ENCODE measurements around the gene ISLR2.

Gene ISLR2

GRCh38 chr15:74128785-74129585 lies 1.4 kb upstream of the ISLR2 start:
- DNase-seq, result peak; percentile 58

GRCh38 chr15:74129586-74130154 lies 716 bp upstream of the ISLR2 start:
- peak; percentile 59 for DNase-seq

GRCh38 chr15:74130849-74131627 lies 652 bp downstream of the ISLR2 start:
- no peak for DNase-seq

- peak; percentile 61 for DNase-seq
Measured at GRCh38 chr15:74131628-74132413, 1.4 kb downstream of the ISLR2 start.

GRCh38 chr15:74132681-74133651 lies 2.6 kb downstream of the ISLR2 start:
- DNase-seq, result peak; percentile 64

- DNase-seq, result peak; percentile 59
Measured at GRCh38 chr15:74133694-74134386, 3.5 kb downstream of the ISLR2 start.

- DNase-seq, result peak; percentile 70
Measured at GRCh38 chr15:74134387-74135027, 4.1 kb downstream of the ISLR2 start.

GRCh38 chr15:74135041-74135565 lies 4.7 kb downstream of the ISLR2 start:
- no peak for DNase-seq

DNA sequence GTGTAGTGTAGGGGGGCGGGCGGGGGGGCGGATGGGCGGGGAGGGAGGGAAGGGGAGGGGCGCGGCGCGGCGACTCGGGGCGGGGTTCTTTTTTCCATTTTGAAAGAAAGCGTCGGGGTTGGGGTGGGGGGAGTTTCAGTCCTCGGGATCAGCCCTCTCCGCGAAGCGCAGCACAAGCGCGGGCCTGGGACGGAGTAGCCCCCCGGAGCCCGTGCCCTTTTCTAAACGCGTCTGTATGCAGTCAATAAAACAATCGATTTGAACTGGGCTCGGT lies 6.1 kb downstream of the ISLR2 start:
- no peak for DNase-seq

DNA sequence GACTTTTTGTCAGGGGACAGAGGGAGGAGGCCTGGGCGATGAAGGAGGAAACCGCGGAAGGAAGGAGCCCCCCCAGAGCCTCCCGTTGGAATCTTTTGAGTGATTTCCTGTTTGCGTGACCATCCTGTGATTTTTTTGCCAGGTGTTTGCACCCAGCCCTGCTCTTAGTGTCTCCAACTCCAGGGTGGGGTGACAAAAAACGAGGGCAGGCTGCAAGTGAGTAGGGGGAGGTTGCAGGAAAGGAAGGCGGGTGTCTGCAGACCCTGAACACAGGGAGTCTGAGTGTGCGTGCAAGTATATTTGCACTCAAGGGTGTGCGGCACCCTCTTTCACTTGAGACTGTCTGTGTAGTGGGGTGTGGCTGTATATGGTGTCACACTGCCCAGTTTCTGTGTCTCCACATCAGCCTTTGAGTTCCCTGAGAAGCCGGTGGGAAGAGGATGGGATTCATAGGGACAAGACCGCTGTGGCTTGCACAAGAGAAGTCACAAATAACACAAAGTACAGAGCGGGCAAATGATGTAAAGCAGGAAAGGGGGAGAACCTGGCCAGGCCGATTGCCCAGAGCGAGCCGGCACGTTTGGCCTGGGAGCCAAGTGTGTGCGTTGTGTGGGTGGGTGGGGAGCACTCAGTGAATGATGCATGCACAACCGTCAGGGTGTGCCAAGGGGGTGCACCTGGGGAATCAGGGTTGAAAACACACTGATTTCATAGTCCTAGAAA lies 6.6 kb downstream of the ISLR2 start:
- DNase-seq, result no peak

- DNase-seq, result no peak
Measured at GRCh38 chr15:74137537-74137894, 7.1 kb downstream of the ISLR2 start.

- no peak for DNase-seq
Measured at GRCh38 chr15:74138642-74139041, 8.3 kb downstream of the ISLR2 start.

DNA sequence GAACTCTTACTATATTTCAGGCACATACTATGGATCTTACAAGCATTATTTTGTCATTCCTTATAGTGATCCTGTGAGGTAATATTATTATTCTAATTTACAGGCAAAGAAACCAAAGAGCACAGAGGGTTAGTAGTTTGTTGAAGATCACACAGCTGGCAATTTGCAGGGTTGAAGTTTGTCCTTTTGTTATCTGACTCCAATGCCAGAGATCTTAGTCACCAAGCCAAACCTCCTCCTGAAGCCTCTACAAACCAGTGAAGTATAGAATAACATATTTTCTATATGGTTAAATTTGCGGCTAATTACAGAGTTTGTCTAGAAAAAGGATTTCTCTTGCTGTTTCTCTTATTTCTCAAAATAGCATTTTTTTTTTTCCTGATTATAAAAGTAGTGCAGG lies 11.2 kb downstream of the ISLR2 start:
- DNase-seq, result no peak

DNA sequence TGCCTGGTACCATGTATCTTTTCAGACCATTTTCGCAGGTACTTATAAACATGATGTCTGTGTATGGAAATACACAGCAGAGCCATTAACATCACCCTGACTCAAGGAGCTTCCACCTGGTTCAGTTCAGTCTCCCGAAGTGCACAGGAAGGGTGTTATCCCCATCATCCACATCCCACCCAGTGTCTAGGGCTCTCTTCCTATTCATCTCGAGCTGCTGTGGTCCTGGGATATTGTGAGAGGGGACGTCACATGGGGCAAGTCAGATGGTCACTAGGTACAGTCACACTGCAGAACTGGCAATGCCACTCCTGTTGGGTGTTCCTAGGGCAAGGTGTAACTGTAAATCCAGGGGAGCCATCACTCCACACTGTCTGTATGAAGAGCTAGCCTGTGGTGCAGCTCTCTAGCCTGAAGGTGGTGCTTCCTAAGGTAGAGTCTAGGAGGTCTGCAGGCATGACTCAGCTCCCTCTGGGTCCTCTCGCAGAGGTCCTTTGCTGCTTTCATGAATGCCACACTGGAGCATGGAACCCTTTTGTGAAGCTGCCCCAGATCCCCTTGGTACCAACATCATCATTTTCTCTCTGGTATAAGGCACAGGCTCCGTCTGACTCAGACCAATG lies 13.9 kb downstream of the ISLR2 start:
- DNase-seq, result no peak

DNA sequence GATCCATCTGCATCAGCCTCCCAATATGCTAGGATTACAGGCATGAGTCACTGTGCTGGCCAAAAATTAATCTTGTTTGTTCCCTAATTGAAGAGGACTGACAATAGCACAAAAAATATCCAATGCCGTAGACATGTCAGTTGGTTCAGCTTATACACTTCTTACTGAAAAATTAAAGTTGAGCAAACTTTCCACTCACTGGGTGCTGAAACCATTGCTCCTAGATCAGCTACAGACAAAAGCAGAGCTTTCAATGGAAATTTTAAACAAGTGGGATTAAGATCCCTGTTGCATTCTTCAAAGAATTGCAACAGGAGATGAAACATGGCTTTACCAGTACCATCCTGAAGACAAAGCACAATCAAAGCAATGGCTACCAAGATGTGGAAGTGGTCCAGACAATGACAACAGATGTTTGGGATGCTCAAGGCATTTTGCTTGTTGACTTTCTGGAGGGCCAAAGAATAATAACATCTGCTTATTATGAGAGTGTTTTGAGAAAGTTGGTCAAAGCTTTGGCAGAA lies 16.0 kb downstream of the ISLR2 start:
- no peak for DNase-seq

GRCh38 chr15:74147051-74147450 lies 16.7 kb downstream of the ISLR2 start:
- DNase-seq, result no peak

GRCh38 chr15:74155766-74156417 lies 25.5 kb downstream of the ISLR2 start:
- no peak for DNase-seq

DNA sequence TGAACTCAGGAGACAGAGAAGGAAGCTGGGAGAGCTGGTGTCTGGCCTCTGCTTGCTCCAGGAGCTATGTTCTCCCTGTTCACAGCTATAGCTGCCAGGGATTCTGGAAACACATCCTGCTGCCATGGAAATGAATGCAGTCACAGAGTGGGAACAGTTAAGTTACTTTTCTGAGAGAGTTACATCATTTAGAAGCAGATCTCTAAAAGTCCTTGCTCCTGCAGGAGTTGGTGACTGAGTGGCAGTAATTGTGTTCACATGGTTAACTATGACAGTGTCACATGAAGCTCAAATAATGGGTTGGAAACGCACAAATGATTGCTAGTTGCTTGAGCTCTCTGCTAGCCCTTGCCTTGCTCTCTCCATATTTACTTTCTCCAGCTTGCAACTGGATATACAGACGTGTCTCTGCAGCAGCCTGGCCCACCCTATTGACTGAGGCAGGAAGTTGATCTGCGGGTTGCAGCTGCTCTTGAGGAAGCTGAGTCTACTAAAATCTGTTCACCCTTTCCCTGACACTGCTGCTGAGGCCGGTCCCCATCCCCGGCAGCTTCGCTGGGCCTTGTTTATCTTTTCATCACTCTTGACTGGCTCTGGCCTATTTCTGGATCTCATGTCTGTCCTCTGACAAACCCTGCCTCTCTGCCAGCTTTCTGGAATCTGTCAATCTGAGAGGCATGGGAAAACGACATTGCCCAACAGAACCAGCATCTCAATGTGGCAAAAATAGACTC lies 26.5 kb downstream of the ISLR2 start:
- peak; percentile 49 for DNase-seq
